GM23338 (cell line): ENCODE measurements around the gene MTA3. TPM values are rescaled to one million over a fixed set of nuclear protein-coding genes. Genes with fewer than 3 reads are reported as not detected.

Source experiments
- ATAC-seq: fragments of 200-7000 bp; cut with Tn5 transposase; 3 replicates; pipeline ENCODE4 v1.9.1; 2020
- DNase-seq: peaks from one replicate; pipeline ENCODE4 v3.0.0-alpha.2; 2015; ENCODE audit warnings: low spot score
- H2AFZ ChIP-seq: fragments of 200-600 bp; sonication (generic); 2 replicates; pipeline ENCODE4 v1.8.0; 2016; ENCODE audit warnings: antibody characterized with exemption, mild to moderate bottlenecking, moderate library complexity
- H3F3A ChIP-seq: fragments of 200-600 bp; sonication (generic); replicated peaks from 2 replicates; pipeline ENCODE4 v1.8.0; 2017; ENCODE audit warnings: antibody characterized with exemption, mixed run types, low read depth
- H3K27ac ChIP-seq: fragments of 200-600 bp; sonication (generic); 2 replicates; pipeline ENCODE4 v1.6.1; 2016; ENCODE audit warnings: low read depth
- H3K27me3 ChIP-seq: fragments of 200-600 bp; sonication (generic); 2 replicates; pipeline ENCODE4 v1.8.0; 2016; ENCODE audit warnings: mild to moderate bottlenecking, mixed run types, moderate library complexity; ENCODE audit not compliant: insufficient read depth
- H3K36me3 ChIP-seq: fragments of 200-600 bp; sonication (generic); 2 replicates; pipeline ENCODE4 v1.8.0; 2016; ENCODE audit warnings: mild to moderate bottlenecking; ENCODE audit not compliant: insufficient read depth
- H3K4me1 ChIP-seq: fragments of 200-600 bp; sonication (generic); 2 replicates; pipeline ENCODE4 v1.8.0; 2016; ENCODE audit warnings: mild to moderate bottlenecking, moderate library complexity; ENCODE audit not compliant: insufficient read depth
- H3K4me2 ChIP-seq: fragments of 200-600 bp; sonication (generic); 2 replicates; pipeline ENCODE4 v1.7.1; 2017; ENCODE audit warnings: mixed run types
- H3K4me3 ChIP-seq: fragments of 200-600 bp; sonication (generic); 2 replicates; pipeline ENCODE4 v1.6.1; 2016; ENCODE audit warnings: mixed run types
- H3K79me2 ChIP-seq: fragments of 200-600 bp; sonication (generic); replicated peaks from 2 replicates; pipeline ENCODE4 v1.8.0; 2017; ENCODE audit warnings: mild to moderate bottlenecking; ENCODE audit not compliant: insufficient read depth
- H3K9me2 ChIP-seq: fragments of 200-600 bp; sonication (generic); 2 replicates; pipeline ENCODE4 v1.8.0; 2017; ENCODE audit not compliant: insufficient read depth
- H4K20me1 ChIP-seq: fragments of 200-600 bp; sonication (generic); replicated peaks from 2 replicates; pipeline ENCODE4 v1.8.0; 2017; ENCODE audit warnings: mild to moderate bottlenecking; ENCODE audit not compliant: insufficient read depth
- H3K27ac Mint-ChIP-seq: 2 replicates; pipeline ENCODE4 v1.8.0; 2020; ENCODE audit warnings: inconsistent platforms, mild to moderate bottlenecking, moderate library complexity, mixed read lengths
- H3K27me3 Mint-ChIP-seq: 3 replicates; pipeline ENCODE4 v1.8.0; 2022; ENCODE audit warnings: low read depth, mild to moderate bottlenecking, moderate library complexity, mixed read lengths, inconsistent platforms; ENCODE audit not compliant: insufficient read depth, poor library complexity
- H3K36me3 Mint-ChIP-seq: 3 replicates; pipeline ENCODE4 v1.8.0; 2021; ENCODE audit warnings: low read depth, mild to moderate bottlenecking, inconsistent platforms, moderate library complexity, mixed read lengths
- H3K4me1 Mint-ChIP-seq: 3 replicates; pipeline ENCODE4 v1.8.0; 2020; ENCODE audit warnings: mild to moderate bottlenecking, inconsistent platforms, mixed read lengths
- H3K4me3 Mint-ChIP-seq: 3 replicates; pipeline ENCODE4 v1.8.0; 2021; ENCODE audit warnings: moderate library complexity, mild to moderate bottlenecking, inconsistent platforms, mixed read lengths
- H3K9me3 Mint-ChIP-seq: 3 replicates; pipeline ENCODE4 v1.8.0; 2020; ENCODE audit warnings: moderate library complexity, mild to moderate bottlenecking, inconsistent platforms, mixed read lengths
- CTCF ChIP-seq, 2 experiments: fragments of 200-600 bp in 1 of 2; sonication (generic) in 1 of 2; conservative IDR thresholded peaks; 2 replicates each; pipeline versions ENCODE4 v1.5.1 to v1.6.1; 2016 to 2017; ENCODE audit warnings: antibody characterized with exemption in 2 of 2, low read depth in 2 of 2, mild to moderate bottlenecking in 2 of 2, moderate library complexity in 1 of 2
- ETS1 ChIP-seq: IDR thresholded peaks from 2 replicates; pipeline ENCODE4 v1.6.1; 2016; ENCODE audit warnings: antibody characterized with exemption
- EZH2 ChIP-seq: fragments of 200-600 bp; sonication (generic); IDR thresholded peaks from one replicate; pipeline ENCODE4 v1.8.0; 2017; ENCODE audit warnings: antibody characterized with exemption, mild to moderate bottlenecking, low read depth; ENCODE audit not compliant: unreplicated experiment
- JUNB ChIP-seq: IDR thresholded peaks from one replicate; pipeline ENCODE4 v1.6.1; 2016; ENCODE audit warnings: antibody characterized with exemption; ENCODE audit not compliant: unreplicated experiment
- NANOG ChIP-seq: IDR thresholded peaks from 2 replicates; pipeline ENCODE4 v1.6.1; 2016; ENCODE audit warnings: antibody characterized with exemption, borderline replicate concordance
- REST ChIP-seq: IDR thresholded peaks from one replicate; pipeline ENCODE4 v1.6.1; 2018; ENCODE audit warnings: antibody characterized with exemption; ENCODE audit not compliant: unreplicated experiment
- STAT1 ChIP-seq: IDR thresholded peaks from one replicate; pipeline ENCODE4 v1.6.1; 2016; ENCODE audit warnings: antibody characterized with exemption; ENCODE audit not compliant: unreplicated experiment
- ZNF114 ChIP-seq: fragments of 250-450 bp; sonication (Bioruptor Pico); IDR thresholded peaks from 2 replicates; pipeline ENCODE4 v1.5.0; 2020; ENCODE audit warnings: mild to moderate bottlenecking, moderate library complexity
- ZNF331 ChIP-seq: fragments of 250-450 bp; sonication (Bioruptor Pico); IDR thresholded peaks from 2 replicates; pipeline ENCODE4 v1.5.0; 2020; ENCODE audit warnings: low read depth, mild to moderate bottlenecking, moderate library complexity
- ZNF462 ChIP-seq: fragments of 250-450 bp; sonication (Bioruptor Pico); IDR thresholded peaks from 2 replicates; pipeline ENCODE4 v1.5.0; 2020; ENCODE audit warnings: mild to moderate bottlenecking, moderate library complexity
- polyA plus RNA-seq: library from polyadenylated mRNA; unstranded; fragments of >200 nt; fragmentation: Nextera tagmentation; extraction: Ambion mirVana; gene quantifications from 2 replicates; pipeline ENCODE4 v1.2.1, GENCODE V29; 2016
- total RNA-seq: library from RNA; depleted of rRNA; stranded (reverse); fragments of >200 nt; shearing (Covaris generic); gene quantifications from 2 replicates; pipeline ENCODE4 v1.2.3, GENCODE V29; 2014

The MTA3 gene
- total and polyA plus RNA-seq, 2 experiments from 2014 or later = 162 to 208 TPM

- H3K4me2 ChIP-seq = no peak overlapping the region
- no peaks in the 10 kb centered on the region; the same call in 2 of the 3 replicates for H3K36me3 Mint-ChIP-seq
- DNase-seq (no peak), ATAC-seq (no peak)
- no peak overlapping the region for H2AFZ ChIP-seq
- no peaks in the 10 kb centered on the region for H3K9me3 Mint-ChIP-seq
- no peak overlapping the region for H3K27ac ChIP-seq
- H3K4me3 Mint-ChIP-seq = no peak overlapping the region
- no peaks in the 10 kb centered on the region for H3K27me3 ChIP-seq
- TF ChIP-seq EZH2 = no peak
- TF ChIP-seq REST = no peak
- no peak for TF ChIP-seq CTCF (conservative IDR thresholded peaks at IDR 0.05; ENCODE audit: low read depth in 2 of 2)
- no peak for TF ChIP-seq ETS1
- TF ChIP-seq ZNF462 (CRISPR knock-in tag) = no peak
- no peak for TF ChIP-seq JUNB
- TF ChIP-seq NANOG = no peak
- no peak for TF ChIP-seq STAT1
- TF ChIP-seq ZNF331 (CRISPR knock-in tag) = no peak
- no peak for TF ChIP-seq ZNF114 (CRISPR knock-in tag)
- no peaks in the 10 kb centered on the region for H3K36me3 ChIP-seq
- 0 out of 2 replicates have a peak, but pooled peaks cover 6% of the 10 kb centered on the region for H3K4me1 ChIP-seq
- H3K27ac Mint-ChIP-seq = no peak overlapping the region
- no peaks in the 10 kb centered on the region for H4K20me1 ChIP-seq
- no peaks in the 10 kb centered on the region for H3F3A ChIP-seq
- H3K79me2 ChIP-seq = no peaks in the 10 kb centered on the region
- H3K27me3 Mint-ChIP-seq = peaks cover 8% of the 10 kb centered on the region
- no peak overlapping the region for H3K4me3 ChIP-seq
- H3K4me1 Mint-ChIP-seq = peaks cover 14% of the 10 kb centered on the region
- no peaks in the 10 kb centered on the region for H3K9me2 ChIP-seq
These were observed 186.3 kb downstream of the MTA3 start for GRCh38 chr2:42754776-42755140.
